ENCODE results near the gene ANO6. TPM values are rescaled to one million over a fixed set of nuclear protein-coding genes. Genes with fewer than 3 reads are reported as not detected.

The ANO6 gene
- total RNA-seq, 2 donors from 2014 or later: 24.4 to 28.0 TPM

DNA sequence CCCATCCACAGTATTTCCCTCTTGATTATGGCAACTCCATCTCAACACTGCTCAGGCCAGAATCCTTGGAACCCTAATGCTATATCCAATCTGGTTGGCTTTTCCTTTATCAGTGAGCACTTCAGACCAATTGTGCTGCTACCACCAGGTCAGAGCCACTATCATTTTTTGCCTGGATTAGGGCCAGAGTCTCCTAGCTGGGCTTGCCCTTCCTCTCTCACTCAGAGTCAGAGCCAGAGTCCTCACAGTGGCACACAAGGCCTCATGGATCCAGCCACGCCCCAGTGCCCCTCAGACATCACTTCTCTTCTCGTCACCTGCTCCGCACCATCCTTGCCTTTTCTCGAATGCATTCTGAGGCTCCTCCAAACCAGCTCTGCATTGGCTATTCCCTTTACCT, 211.1 kb downstream of the ANO6 start:
- H3K36me3 ChIP-seq (replicated peaks in 1 of 2; ENCODE audit: insufficient read depth in 1 of 2, low read depth in 2 of 2): peaks cover 3 to 5% of the 10 kb centered on the region in 2 donors

DNA sequence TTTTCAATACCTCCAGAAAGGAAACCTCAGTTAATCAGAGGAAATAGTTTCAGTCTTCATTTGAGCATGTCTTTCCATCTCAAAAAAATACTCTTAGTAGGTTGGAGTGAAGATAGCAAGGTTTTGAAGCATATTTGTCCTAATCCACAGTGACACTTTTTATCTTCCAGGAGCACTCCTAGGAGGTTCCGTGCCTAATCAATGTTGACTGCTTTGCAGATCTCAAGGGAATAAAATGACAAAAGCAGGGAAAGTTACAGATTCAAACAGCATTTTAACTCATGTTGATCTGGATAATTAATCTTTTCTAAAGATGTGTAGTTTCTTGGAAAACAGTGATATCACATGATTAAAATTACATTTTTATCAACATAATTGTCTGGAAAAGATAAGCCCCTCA, 213.9 kb downstream of the ANO6 start:
- 92 to 96% methylated on average over 1 of the region's 1 CpG for WGBS, 2 donors
- TF ChIP-seq POLR2A (IDR thresholded peaks at IDR 0.05): no peak
- TF ChIP-seq, protein P1, sequence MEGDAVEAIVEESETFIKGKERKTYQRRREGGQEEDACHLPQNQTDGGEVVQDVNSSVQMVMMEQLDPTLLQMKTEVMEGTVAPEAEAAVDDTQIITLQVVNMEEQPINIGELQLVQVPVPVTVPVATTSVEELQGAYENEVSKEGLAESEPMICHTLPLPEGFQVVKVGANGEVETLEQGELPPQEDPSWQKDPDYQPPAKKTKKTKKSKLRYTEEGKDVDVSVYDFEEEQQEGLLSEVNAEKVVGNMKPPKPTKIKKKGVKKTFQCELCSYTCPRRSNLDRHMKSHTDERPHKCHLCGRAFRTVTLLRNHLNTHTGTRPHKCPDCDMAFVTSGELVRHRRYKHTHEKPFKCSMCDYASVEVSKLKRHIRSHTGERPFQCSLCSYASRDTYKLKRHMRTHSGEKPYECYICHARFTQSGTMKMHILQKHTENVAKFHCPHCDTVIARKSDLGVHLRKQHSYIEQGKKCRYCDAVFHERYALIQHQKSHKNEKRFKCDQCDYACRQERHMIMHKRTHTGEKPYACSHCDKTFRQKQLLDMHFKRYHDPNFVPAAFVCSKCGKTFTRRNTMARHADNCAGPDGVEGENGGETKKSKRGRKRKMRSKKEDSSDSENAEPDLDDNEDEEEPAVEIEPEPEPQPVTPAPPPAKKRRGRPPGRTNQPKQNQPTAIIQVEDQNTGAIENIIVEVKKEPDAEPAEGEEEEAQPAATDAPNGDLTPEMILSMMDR (IDR thresholded peaks at IDR 0.05): no peak
- H3K27ac ChIP-seq: no peak overlapping the region
- ATAC-seq (no peak), DNase-seq (no peak)
- intact Hi-C loops (cut with DNase I): no loop called here
- H3K27me3 ChIP-seq: no peaks in the 10 kb centered on the region
- peaks cover 0 to 5% of the 10 kb centered on the region in 2 donors for H3K36me3 ChIP-seq (replicated peaks in 1 of 2; ENCODE audit: insufficient read depth in 1 of 2, low read depth in 2 of 2)
- no peaks in the 10 kb centered on the region for H3K4me1 ChIP-seq
- no peaks in the 10 kb centered on the region for H3K9me3 ChIP-seq
- no peak overlapping the region for H3K4me3 ChIP-seq

More for the DNA sequence above, 211.1 kb downstream of the ANO6 start:
- no peak for ATAC-seq
- Histone ChIP-seq H3K9me3 (no peaks in the 10 kb centered on the region), H3K4me1 (no peaks in the 10 kb centered on the region), H3K27ac (no peak overlapping the region), H3K4me3 (no peak overlapping the region), H3K27me3 (no peaks in the 10 kb centered on the region)
- no peak for DNase-seq
- no peak for TF ChIP-seq POLR2A (IDR thresholded peaks at IDR 0.05)
- TF ChIP-seq, protein P1 (IDR thresholded peaks at IDR 0.05): no peak
- intact Hi-C loops (cut with DNase I): no loop called here
- 100% methylated on average over 4 of the region's 4 CpGs for WGBS, 2 donors

DNA sequence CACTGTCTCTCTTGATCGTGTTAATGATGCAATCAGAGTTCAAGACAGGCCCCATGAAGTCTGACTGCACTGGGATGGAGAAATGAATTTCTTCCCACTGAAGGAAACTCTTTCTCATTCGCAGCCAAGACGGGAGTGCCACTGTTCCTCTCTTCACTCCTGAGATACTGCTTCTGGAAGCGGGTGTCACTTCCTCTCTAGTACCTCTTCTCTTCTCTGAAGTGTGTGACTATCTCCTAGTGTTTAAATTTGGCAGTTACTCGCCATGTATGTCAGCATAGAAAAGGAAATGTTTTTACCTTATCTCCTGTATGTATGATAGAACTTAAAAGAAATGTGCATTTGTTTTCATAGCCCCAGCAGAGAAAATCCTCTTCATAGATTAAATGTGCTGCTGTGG, 215.2 kb downstream of the ANO6 start:
- Histone ChIP-seq H3K4me1 (no peaks in the 10 kb centered on the region), H3K27ac (no peak overlapping the region), H3K9me3 (no peaks in the 10 kb centered on the region), H3K36me3 (replicated peaks in 1 of 2; ENCODE audit: insufficient read depth in 1 of 2, low read depth in 2 of 2) (peaks cover 0 to 5% of the 10 kb centered on the region in 2 donors), H3K27me3 (no peaks in the 10 kb centered on the region), H3K4me3 (no peak overlapping the region)
- 92 to 95% methylated on average over 5 of the region's 5 CpGs for WGBS, 2 donors
- no peak for ATAC-seq
- no peak for DNase-seq
- TF ChIP-seq POLR2A (IDR thresholded peaks at IDR 0.05): no peak
- TF ChIP-seq, protein P1 (IDR thresholded peaks at IDR 0.05): no peak
- intact Hi-C loops (cut with DNase I): no loop called here

DNA sequence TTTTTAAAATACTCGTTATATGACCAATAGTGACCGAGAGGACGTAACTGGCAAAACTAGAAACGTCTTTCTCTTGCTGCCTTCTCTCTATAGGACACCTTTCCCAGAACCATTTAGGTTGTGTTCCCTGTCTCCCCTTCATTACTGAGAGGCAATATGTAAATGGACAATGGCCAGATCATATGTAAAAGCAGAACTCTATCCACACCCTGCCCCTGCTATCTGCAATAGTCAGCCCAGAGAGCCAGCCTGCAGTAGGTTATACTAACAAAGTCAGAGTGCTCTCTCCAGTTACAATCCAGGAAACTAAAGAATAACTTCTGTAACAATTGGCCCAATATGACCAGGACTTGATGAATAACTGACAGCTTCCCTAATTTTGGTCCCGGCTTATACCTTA, 216.8 kb downstream of the ANO6 start:
- DNase-seq (no peak), ATAC-seq (no peak)
- Histone ChIP-seq H3K27ac (no peak overlapping the region), H3K9me3 (no peaks in the 10 kb centered on the region), H3K36me3 (replicated peaks in 1 of 2; ENCODE audit: insufficient read depth in 1 of 2, low read depth in 2 of 2) (peaks cover 0 to 5% of the 10 kb centered on the region in 2 donors), H3K27me3 (no peaks in the 10 kb centered on the region), H3K4me1 (no peaks in the 10 kb centered on the region), H3K4me3 (no peak overlapping the region)
- intact Hi-C loops (cut with DNase I): no loop called here
- TF ChIP-seq POLR2A (IDR thresholded peaks at IDR 0.05): no peak
- TF ChIP-seq, protein P1 (IDR thresholded peaks at IDR 0.05): no peak
- 96 to 97% methylated on average over 5 of the region's 5 CpGs for WGBS, 2 donors

DNA sequence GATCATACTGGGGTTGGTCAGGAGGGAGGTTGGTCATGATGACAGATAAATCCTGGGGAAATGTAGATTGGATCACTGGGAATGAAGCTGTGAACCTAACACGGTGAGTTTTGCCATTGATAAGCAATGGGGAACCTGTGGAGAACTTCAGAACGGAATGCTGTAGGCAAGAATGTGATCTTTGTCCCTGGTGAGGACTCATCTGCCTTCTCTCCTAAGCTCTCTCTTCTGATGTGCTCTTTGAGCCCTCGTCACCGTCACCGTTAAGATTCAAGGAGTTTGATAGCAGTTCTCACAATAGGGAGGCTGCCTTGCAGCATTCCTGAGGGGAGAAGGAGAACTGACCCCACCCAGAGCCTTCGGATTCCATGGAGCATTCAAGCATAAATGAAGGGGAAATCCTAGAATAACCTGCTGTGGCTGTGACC, 217.6 kb downstream of the ANO6 start:
- TF ChIP-seq, protein P1 (IDR thresholded peaks at IDR 0.05): no peak
- no peak for TF ChIP-seq POLR2A (IDR thresholded peaks at IDR 0.05)
- Histone ChIP-seq H3K4me1 (no peaks in the 10 kb centered on the region), H3K27ac (no peak overlapping the region), H3K4me3 (no peak overlapping the region), H3K36me3 (replicated peaks in 1 of 2; ENCODE audit: insufficient read depth in 1 of 2, low read depth in 2 of 2) (peaks cover 0 to 5% of the 10 kb centered on the region in 2 donors), H3K27me3 (no peaks in the 10 kb centered on the region), H3K9me3 (no peaks in the 10 kb centered on the region)
- intact Hi-C loops (cut with DNase I): no loop called here
- ATAC-seq (no peak), DNase-seq (no peak)
- 72 to 77% methylated on average over 6 of the region's 6 CpGs for WGBS, 2 donors
